Lung (tissue), 12 donors: Measurements from ENCODE around the gene RHOT1. TPM values are rescaled to one million over a fixed set of nuclear protein-coding genes. Genes with fewer than 3 reads are reported as not detected.

ENCODE experiments used
- ATAC-seq: fragments of 200-7000 bp; cut with Tn5 transposase; one replicate; pipeline ENCODE4 v1.9.1; 2020; ENCODE audit warnings: moderate number of reproducible peaks; ENCODE audit not compliant: insufficient read depth, low FRiP score
- DNase-seq, 3 donors: peaks; one replicate each; pipeline ENCODE4 v3.0.0-alpha.2; 2013 to 2017
- H3K27ac ChIP-seq, 2 donors: one replicate each; pipeline ENCODE4 v1.5.1; 2013; ENCODE audit warnings: mild to moderate bottlenecking in 2 of 2, moderate library complexity in 2 of 2, control low read depth in 1 of 2, inconsistent platforms in 1 of 2, low read depth in 1 of 2, low read length in 1 of 2
- H3K27me3 ChIP-seq, 3 donors: one replicate each; pipeline ENCODE4 v1.5.1; 2013; ENCODE audit warnings: low read length in 2 of 3; ENCODE audit not compliant: control insufficient read depth in 3 of 3, insufficient read depth in 3 of 3
- H3K36me3 ChIP-seq, 4 donors: one replicate each; pipeline ENCODE4 v1.5.1; 2013; ENCODE audit warnings: low read length in 4 of 4, mild to moderate bottlenecking in 1 of 4, moderate library complexity in 1 of 4; ENCODE audit not compliant: control insufficient read depth in 4 of 4, insufficient read depth in 4 of 4
- H3K4me1 ChIP-seq, 5 donors: one replicate each; pipeline ENCODE4 v1.5.1; 2013; ENCODE audit warnings: low read length in 5 of 5, mild to moderate bottlenecking in 2 of 5, moderate library complexity in 1 of 5; ENCODE audit not compliant: control insufficient read depth in 5 of 5, insufficient read depth in 5 of 5
- H3K4me3 ChIP-seq: one replicate; pipeline ENCODE4 v1.5.1; 2013; ENCODE audit warnings: mild to moderate bottlenecking, control low read depth, moderate library complexity
- H3K9ac ChIP-seq, 2 donors: one replicate each; pipeline ENCODE4 v1.5.1; 2013; ENCODE audit warnings: low read length in 2 of 2, control low read depth in 1 of 2; ENCODE audit not compliant: insufficient read depth in 1 of 2
- H3K9me3 ChIP-seq, 4 donors: one replicate each; pipeline ENCODE4 v1.5.1; 2013; ENCODE audit warnings: low read length in 3 of 4, mild to moderate bottlenecking in 1 of 4, moderate library complexity in 1 of 4; ENCODE audit not compliant: control insufficient read depth in 4 of 4, insufficient read depth in 3 of 4
- CTCF ChIP-seq: IDR thresholded peaks from 2 replicates; pipeline ENCODE4 v1.5.1; 2012; ENCODE audit warnings: mild to moderate bottlenecking; ENCODE audit errors: control extremely low read depth, extremely low read depth
- WGBS, 2 donors: extraction: QIAGEN DNeasy Blood & Tissue Kit; methylation state at CpG; one replicate each; pipeline ENCODE4 v1.1.7; 2013; 5-methylcytosine and 5-hydroxymethylcytosine counted together
- polyA plus RNA-seq, 2 donors: library from polyadenylated mRNA; stranded (reverse); fragments of 200-250 nt; gene quantifications; one replicate each; pipeline ENCODE4 v1.2.1, GENCODE V29; 2013
- total RNA-seq, 2 donors: library from RNA; depleted of rRNA in 1 of 2; stranded (reverse); fragments of >200 nt in 1 of 2; gene quantifications; one replicate each; pipeline ENCODE4 v1.2.1, GENCODE V29; 2014 to 2021
- donor health status: control.
- donor health status: control.
- donor health status: Bipolar disorder and iron deficiency.
- donor health status: healthy.
- donor health status: DM: yes; HTN: yes; CAD: no.

The RHOT1 gene
- total and polyA plus RNA-seq, 4 donors: 28.5 to 90.5 (median 44.9) TPM

DNA sequence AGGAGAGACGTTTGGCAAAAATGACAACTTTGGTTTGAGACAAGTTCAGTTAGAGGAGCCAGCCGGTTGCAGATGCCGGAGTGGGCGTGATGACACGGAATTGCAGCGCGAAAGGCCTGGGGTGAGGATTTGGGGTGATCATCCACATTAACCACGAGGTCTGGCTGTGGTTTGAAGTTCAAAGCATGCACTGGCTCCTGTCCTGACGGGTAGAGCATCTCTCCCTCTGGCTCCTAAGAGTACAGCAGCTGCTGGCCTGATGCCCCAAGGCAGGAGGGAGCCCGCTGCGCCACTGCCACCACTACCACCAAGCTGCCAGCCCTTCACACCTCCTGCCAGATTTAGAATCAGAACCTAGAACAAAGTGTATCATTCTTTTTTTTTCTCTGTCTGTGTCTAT is 127.1 kb downstream of the RHOT1 start:
- ATAC-seq: no peak
- Histone ChIP-seq H3K9ac (no peak overlapping the region), H3K4me3 (no peak overlapping the region), H3K36me3 (no peaks in the 10 kb centered on the region), H3K4me1 (peaks cover 0 to 29% (median 5%) of the 10 kb centered on the region in 5 donors), H3K9me3 (no peaks in the 10 kb centered on the region), H3K27ac (no peak overlapping the region), H3K27me3 (peaks cover 0 to 34% (median 7%) of the 10 kb centered on the region in 3 donors)
- WGBS, 2 donors: 69 to 76% methylated on average over 11 of the region's 11 CpGs
- no peak for TF ChIP-seq CTCF
- DNase-seq: no peak

GRCh38 chr17:32271844-32272243 is 129.5 kb downstream of the RHOT1 start:
- WGBS, 2 donors: 92 to 95% methylated on average over 8 of the region's 8 CpGs
- ATAC-seq (no peak), DNase-seq (no peak)
- Histone ChIP-seq H3K9ac (no peak overlapping the region), H3K9me3 (no peaks in the 10 kb centered on the region), H3K27me3 (peaks cover 0 to 22% (median 7%) of the 10 kb centered on the region in 3 donors), H3K27ac (no peak overlapping the region), H3K4me1 (peaks cover 0 to 25% (median 4%) of the 10 kb centered on the region in 5 donors), H3K36me3 (no peaks in the 10 kb centered on the region), H3K4me3 (no peak overlapping the region)
- no peak for TF ChIP-seq CTCF

- H3K36me3 ChIP-seq: no peaks in the 10 kb centered on the region
- peaks cover 0 to 14% (median 0%) of the 10 kb centered on the region in 5 donors for H3K4me1 ChIP-seq
- TF ChIP-seq CTCF: no peak
- H3K27me3 ChIP-seq: peaks cover 0 to 2% (median 0%) of the 10 kb centered on the region in 3 donors
- no peak for DNase-seq
- H3K9ac ChIP-seq: no peak overlapping the region
- H3K9me3 ChIP-seq: no peaks in the 10 kb centered on the region
- 78 to 90% methylated on average over 5 of the region's 5 CpGs for WGBS, 2 donors
- no peak overlapping the region for H3K27ac ChIP-seq
- ATAC-seq: no peak
- H3K4me3 ChIP-seq: no peak overlapping the region
These were observed 131.8 kb downstream of the RHOT1 start for GRCh38 chr17:32274101-32274500.

DNA sequence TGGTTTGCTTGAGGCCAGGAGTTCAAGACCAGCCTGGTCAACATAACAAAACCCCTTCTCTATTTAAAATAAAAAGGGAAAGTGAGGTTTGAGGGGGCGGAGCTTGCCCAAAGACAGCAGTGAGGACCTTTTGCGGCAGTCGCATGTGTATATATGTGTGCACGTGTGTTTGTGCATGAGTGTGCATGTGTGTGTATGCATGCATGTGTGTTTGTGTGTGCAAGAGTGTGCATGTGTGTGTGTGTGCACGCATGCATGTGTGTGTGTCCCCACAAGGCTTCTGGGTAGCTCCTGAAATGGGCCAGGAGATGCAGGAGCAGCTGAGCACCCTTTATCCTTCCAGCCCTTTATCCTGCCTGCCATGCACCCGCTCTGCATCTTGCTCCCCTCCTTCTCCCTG is 132.3 kb downstream of the RHOT1 start:
- DNase-seq: no peak
- no peak for TF ChIP-seq CTCF
- H3K4me3 ChIP-seq: no peak overlapping the region

More for the DNA sequence above, 132.3 kb downstream of the RHOT1 start:
- Histone ChIP-seq H3K27ac (no peak overlapping the region), H3K4me1 (peaks cover 0 to 14% (median 0%) of the 10 kb centered on the region in 5 donors), H3K9ac (no peak overlapping the region), H3K27me3 (peaks cover 0 to 2% (median 0%) of the 10 kb centered on the region in 3 donors), H3K36me3 (no peaks in the 10 kb centered on the region), H3K9me3 (no peaks in the 10 kb centered on the region)
- ATAC-seq: no peak
- 78 to 96% methylated on average over 6 of the region's 6 CpGs for WGBS, 2 donors
